Measurements from ENCODE around the gene UBTF.

UBTF gene

GRCh38 chr17:44220213-44221083 is 973 bp upstream of the UBTF start:
- DNase-seq (ENCODE audit: low spot score), result peak; percentile 38
- ChIA-PET POLR2A (ENCODE audit: low non-redundant PET) (interaction anchor here (1.4 kb wide), 1 partner anchor 106 kb away, joined by 3 read pairs; no protein-coding TSS in a partner anchor), CTCF (interaction anchor here (0.5 to 1.1 kb wide), 7 partner anchors 10 to 130 kb away, joined by 3 to 6 read pairs (median 3); no protein-coding TSS in a partner anchor)
- H3K27ac ChIP-seq, result peak overlapping the region; percentile 99
- no peak for TF ChIP-seq CTCF (conservative IDR thresholded peaks at IDR 0.05; ENCODE audit: low read depth)

GRCh38 chr17:44219108-44219615 is 313 bp downstream of the UBTF start:
- DNase-seq (ENCODE audit: low spot score), result peak; percentile 72
- ChIA-PET POLR2A (ENCODE audit: low non-redundant PET) (no interaction called here), CTCF (interaction anchor here (0.6 to 1.1 kb wide), 5 partner anchors 9 to 112 kb away, joined by 3 to 5 read pairs (median 3); partner anchors contain the start of gene SLC25A39)

GRCh38 chr17:44218344-44219107 is 949 bp downstream of the UBTF start:
- ChIA-PET POLR2A (ENCODE audit: low non-redundant PET) (interaction anchor here (0.5 to 0.7 kb wide), 6 partner anchors 20 to 107 kb away, joined by 3 to 4 read pairs (median 3); no protein-coding TSS in a partner anchor), CTCF (interaction anchor here (0.6 to 1.1 kb wide), 4 partner anchors 12 to 127 kb away, joined by 3 to 5 read pairs (median 4); partner anchors contain the start of genes GRN and SLC25A39)
- TF ChIP-seq CTCF (conservative IDR thresholded peaks at IDR 0.05; ENCODE audit: low read depth), result peak; percentile 84
- peak; percentile 88 for DNase-seq (ENCODE audit: low spot score)
- peak overlapping the region; percentile 99 for H3K27ac ChIP-seq

More at GRCh38 chr17:44219108-44219615, 313 bp downstream of the UBTF start:
- peak overlapping the region; percentile 99 for H3K27ac ChIP-seq
- no peak; the same call in 1 of the 2 replicates for TF ChIP-seq CTCF (conservative IDR thresholded peaks at IDR 0.05; ENCODE audit: low read depth)

GRCh38 chr17:44217738-44218343 is 1.6 kb downstream of the UBTF start:
- peak overlapping the region; percentile 99 for H3K27ac ChIP-seq
- no peak for DNase-seq (ENCODE audit: low spot score)
- ChIA-PET CTCF (interaction anchor here (1.0 kb wide), 2 partner anchors 103 to 128 kb away, joined by 3 to 4 read pairs; partner anchors contain the start of gene GRN), POLR2A (ENCODE audit: low non-redundant PET) (interaction anchor here (0.5 to 1.3 kb wide), 7 partner anchors 19 to 108 kb away, joined by 3 to 4 read pairs (median 3); partner anchors contain the start of gene SLC25A39)
- TF ChIP-seq CTCF (conservative IDR thresholded peaks at IDR 0.05; ENCODE audit: low read depth), result no peak

GRCh38 chr17:44216694-44217093 is 2.8 kb downstream of the UBTF start:
- ChIA-PET POLR2A (ENCODE audit: low non-redundant PET) (interaction anchor here (1.3 kb wide), 1 partner anchor 108 kb away, joined by 3 read pairs; the partner anchor contains the start of gene SLC25A39), CTCF (interaction anchor here (0.6 to 1.2 kb wide), 3 partner anchors 11 to 134 kb away, joined by 3 to 10 read pairs (median 6); no protein-coding TSS in a partner anchor)
- no peak for TF ChIP-seq CTCF (conservative IDR thresholded peaks at IDR 0.05; ENCODE audit: low read depth)
- no peak for DNase-seq (ENCODE audit: low spot score)
- peak overlapping the region; percentile 14; the same call in 1 of the 2 replicates for H3K27ac ChIP-seq

Data from RWPE1 (cell line).